Testis (tissue), 2 donors: Measurements from ENCODE around the gene OLFML2B.

Experiments used
- POLR2A ChIP-seq: fragments of 450-650 bp; IDR thresholded peaks from one replicate; pipeline ENCODE4 v1.6.1; 2017; ENCODE audit warnings: antibody characterized with exemption, mild to moderate bottlenecking, moderate library complexity
- TF ChIP-seq, protein P1 (sequence below), 3 experiments: fragments of 450-650 bp in 2 of 3; fragments of 200-600 bp in 1 of 3; sonication (generic) in 1 of 3; IDR thresholded peaks; one replicate each; pipeline ENCODE4 v1.5.1; 2016 to 2019; ENCODE audit warnings: antibody characterized with exemption in 3 of 3, mild to moderate bottlenecking in 2 of 3, moderate library complexity in 1 of 3

DNA sequence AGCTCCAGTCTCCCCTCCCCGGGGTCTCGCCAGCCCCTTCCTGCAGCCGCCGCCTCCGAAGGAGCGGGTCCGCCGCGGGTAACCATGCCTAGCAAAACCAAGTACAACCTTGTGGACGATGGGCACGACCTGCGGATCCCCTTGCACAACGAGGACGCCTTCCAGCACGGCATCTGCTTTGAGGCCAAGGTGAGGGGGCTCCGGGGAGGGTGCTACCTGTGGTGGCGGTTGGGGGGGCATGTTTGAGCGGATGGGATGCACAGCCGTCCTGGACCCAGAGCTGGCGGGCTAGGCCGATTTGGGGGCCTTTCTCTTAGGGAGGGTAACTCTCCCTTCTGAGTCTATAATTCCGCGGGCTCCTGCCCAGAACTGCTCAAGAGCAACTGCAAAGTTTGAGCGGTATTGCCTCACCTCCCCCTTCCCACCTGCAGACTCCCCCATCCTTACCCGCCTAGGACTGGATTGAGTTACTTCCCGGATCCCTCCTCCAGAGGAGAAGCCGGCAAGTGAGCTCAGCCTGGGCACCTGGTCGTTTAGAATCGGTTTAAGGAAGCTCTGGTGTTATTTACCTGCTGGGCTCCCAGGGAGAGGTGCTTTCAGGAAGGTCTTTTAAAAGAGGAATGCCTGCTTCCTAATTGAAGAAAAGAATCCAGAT, 46.6 kb upstream of the OLFML2B start:
- TF ChIP-seq, protein P1, sequence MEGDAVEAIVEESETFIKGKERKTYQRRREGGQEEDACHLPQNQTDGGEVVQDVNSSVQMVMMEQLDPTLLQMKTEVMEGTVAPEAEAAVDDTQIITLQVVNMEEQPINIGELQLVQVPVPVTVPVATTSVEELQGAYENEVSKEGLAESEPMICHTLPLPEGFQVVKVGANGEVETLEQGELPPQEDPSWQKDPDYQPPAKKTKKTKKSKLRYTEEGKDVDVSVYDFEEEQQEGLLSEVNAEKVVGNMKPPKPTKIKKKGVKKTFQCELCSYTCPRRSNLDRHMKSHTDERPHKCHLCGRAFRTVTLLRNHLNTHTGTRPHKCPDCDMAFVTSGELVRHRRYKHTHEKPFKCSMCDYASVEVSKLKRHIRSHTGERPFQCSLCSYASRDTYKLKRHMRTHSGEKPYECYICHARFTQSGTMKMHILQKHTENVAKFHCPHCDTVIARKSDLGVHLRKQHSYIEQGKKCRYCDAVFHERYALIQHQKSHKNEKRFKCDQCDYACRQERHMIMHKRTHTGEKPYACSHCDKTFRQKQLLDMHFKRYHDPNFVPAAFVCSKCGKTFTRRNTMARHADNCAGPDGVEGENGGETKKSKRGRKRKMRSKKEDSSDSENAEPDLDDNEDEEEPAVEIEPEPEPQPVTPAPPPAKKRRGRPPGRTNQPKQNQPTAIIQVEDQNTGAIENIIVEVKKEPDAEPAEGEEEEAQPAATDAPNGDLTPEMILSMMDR (IDR thresholded peaks at IDR 0.05) = no peak
- TF ChIP-seq POLR2A = no peak
